SK-N-MC (cell line): ENCODE results near the gene NPTN.

Experiments
- EZH2 ChIP-seq: fragments of 200-600 bp; sonication (generic); IDR thresholded peaks from one replicate; pipeline ENCODE4 v1.6.1; 2017; ENCODE audit warnings: antibody characterized with exemption
- POLR2AphosphoS5 ChIP-seq: IDR thresholded peaks from 2 replicates; pipeline ENCODE4 v1.6.1; 2012; ENCODE audit warnings: mild to moderate bottlenecking, low read depth, low read length, borderline replicate concordance

DNA sequence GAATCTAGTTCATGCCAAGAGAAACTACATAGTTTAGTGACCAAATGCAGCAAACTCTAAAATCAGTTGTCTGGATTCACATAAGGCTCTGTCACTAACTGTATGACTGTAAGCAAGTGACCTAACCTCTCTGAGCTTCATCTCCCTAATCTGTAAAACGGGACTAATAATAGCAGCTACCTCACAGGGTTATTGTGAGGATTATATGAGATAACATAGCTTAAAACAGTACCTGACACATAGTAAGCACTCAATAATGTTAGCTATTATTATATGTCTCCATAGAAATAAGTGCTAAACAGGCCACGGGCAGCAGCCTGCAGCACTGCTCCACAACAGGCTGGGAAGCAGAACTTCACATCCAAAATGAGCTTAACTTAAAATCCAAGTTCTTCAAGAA lies 30.2 kb downstream of the NPTN start:
- no peak for TF ChIP-seq EZH2
- TF ChIP-seq POLR2AphosphoS5: no peak
